GM18499 (cell line): ENCODE data around the gene TENT4A.
"Not testable (repeated sequence)": the region's sequence is repeated elsewhere in the genome, so short reads cannot be mapped to it uniquely, and the experiment has no call there.

Experiments
- ATAC-seq: cut with Tn5 transposase; IDR thresholded peaks from one replicate; pipeline ENCODE4 v1.9.1; 2021; ENCODE audit warnings: moderate number of reproducible peaks; ENCODE audit not compliant: insufficient read depth, unreplicated experiment

Gene TENT4A

DNA sequence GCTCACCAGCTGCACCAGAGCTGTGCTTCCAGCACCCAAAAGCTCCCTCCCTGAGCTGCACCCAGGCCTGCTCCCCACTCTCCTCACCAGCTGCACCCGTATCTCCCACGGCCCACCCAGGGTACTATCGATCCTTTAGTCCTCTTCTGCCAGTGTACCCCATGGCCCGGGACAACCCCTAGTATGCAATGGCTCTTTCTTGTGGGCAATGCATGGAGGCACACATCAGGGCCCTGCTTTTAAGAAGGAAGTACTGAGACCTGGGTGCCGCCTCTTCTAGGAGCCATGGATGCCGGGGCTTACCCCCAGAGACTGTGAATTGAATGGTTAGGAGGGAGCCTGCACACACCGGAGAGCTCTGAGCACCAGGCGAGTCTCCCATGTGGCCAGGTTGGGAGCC, 49.5 kb downstream of the TENT4A start:
- no peak for ATAC-seq

DNA sequence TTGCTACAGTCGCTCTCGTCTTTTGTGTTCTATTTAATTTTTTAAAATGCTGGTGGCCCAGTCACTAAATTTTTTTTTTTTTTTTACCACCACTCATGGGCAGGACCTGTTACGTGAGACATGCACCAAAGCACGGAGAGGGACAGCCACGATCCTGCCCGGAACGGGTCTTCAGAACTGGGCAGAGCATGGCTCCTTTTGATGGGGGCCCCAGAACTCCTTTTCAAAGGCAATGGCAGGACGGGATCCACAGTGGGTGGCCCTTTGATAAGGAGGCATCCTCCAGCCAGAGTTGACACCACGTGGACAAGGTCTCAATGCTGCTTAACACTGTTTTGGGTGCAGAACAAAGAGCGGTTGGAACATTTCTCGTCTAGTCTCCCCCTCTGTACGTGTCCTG, 50.0 kb downstream of the TENT4A start:
- ATAC-seq = no peak

DNA sequence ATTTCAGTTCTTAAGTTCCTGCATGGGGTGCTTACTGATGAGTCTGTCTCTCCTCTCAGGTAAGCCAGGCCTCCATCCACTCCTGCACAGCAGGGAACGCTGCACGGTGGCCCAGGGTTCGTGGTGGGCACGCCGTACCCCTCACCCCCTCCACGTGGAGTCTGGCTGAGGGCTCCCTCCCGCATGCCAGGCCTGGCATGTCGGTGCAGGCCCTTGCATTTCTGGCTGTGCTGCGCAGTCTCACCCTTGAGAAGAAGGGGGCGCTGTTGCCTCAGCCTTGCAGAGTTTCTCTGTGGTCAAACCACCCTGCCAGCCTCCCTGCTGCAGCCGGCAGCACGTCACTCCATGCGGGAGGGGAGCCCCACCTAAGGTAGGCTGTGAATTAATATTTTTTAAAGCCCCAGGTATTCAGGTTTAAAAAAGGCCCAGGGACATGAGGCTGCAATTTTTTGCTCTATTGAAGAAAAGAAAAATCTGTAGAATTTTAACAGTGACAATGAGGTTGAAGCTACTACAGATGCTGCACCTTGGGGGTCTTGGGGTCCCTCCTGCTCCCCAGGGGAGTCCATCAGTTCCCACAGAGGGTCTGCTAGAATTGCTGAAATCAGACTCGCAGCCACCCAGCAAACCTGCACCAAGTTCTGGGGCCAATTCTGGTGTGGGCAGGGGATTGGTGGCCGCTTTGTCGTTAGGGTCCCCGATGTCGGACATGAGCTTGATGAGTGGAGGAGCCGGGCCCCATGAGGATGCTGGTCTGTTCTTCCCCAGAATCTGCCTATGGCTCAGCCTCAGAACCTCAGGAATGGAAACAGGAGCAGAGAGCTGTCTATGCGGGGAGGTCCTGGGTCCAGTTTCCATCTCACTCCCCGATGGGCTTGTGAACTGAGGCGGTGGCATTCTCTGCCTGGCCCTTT, 52.6 kb downstream of the TENT4A start:
- ATAC-seq = peak; percentile 84

DNA sequence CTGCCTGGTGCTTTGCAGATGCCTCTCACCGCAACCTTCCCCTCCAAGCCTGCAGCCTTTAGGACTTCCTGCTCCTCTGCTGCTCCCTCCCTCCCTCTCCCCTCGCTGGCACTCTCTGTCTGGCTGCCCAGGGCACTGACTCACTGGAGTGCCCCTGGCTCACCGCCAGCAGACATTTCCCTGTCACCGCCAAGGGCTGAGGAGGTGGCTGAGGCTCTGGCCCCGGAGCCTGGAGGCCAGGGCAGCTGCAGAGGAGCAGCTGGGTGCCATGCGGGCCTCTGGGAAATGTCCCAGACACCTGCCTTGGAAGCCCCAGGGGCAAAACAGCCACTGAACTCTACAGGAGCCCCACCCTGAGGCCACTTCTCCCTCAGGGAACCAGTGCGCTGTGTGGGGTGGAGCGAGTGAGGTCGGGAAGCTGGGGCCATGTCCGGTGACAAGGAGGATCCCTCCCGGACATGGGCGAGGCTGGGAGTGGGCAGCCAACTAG, 53.4 kb downstream of the TENT4A start:
- no peak for ATAC-seq

DNA sequence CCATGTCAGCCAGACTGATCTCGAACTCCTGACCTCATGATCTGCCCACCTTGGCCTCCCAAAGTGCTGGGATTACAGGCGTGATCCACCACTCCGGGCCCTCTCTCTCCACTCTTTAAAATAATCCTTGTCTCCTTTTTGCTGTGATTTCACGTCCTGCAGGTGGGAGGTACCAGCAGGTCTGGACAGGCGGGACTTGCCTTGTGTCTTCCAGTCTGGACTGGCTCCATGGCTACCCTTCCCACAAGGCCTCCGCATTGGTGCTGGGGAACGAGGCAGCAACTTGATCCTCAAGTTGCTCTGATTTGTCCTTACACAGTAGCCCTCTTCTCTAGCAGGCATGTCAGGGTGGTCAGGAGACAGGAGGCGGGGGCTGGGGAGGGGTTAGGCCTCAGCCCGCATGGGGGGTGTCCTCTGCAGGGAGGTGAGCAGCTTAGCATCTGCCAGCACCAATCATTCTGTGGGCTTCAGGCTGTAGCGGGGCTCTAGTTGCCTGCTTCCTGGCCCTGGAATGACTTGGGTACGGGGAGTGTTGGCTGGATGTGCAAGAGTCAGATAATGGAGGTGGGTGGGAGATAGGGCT, 54.3 kb downstream of the TENT4A start:
- ATAC-seq = no peak

DNA sequence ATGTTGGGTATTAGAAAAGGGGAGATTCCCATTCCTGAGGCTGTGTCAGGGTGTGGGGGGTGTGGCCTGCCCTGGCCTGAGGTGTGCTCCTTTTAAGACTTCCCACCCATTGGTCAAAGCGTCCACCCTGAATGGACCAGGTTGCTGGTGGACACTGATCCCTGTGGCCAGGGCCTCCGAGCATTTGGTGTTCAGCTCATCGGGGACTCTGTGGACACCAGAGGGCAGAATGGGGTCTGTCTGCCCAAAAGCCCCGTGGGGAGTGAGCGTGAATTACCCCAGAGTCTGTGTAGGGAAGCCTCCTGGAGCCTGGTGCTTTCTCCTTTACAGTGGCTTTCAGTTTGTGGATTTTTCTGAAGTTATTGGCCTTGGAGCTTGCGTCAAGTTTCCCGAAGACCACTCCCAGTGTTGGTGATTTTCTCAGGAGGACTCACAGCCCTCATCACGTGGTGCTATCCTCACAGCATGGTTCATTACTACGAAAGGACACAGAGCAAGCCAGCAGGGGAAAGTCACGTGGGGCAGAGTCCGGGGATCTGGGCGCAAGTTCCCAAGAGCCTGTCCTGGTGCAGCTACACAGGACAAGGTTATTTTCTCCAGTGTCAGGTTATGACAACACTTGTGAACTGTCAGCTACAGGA, 55.5 kb downstream of the TENT4A start:
- no peak for ATAC-seq

DNA sequence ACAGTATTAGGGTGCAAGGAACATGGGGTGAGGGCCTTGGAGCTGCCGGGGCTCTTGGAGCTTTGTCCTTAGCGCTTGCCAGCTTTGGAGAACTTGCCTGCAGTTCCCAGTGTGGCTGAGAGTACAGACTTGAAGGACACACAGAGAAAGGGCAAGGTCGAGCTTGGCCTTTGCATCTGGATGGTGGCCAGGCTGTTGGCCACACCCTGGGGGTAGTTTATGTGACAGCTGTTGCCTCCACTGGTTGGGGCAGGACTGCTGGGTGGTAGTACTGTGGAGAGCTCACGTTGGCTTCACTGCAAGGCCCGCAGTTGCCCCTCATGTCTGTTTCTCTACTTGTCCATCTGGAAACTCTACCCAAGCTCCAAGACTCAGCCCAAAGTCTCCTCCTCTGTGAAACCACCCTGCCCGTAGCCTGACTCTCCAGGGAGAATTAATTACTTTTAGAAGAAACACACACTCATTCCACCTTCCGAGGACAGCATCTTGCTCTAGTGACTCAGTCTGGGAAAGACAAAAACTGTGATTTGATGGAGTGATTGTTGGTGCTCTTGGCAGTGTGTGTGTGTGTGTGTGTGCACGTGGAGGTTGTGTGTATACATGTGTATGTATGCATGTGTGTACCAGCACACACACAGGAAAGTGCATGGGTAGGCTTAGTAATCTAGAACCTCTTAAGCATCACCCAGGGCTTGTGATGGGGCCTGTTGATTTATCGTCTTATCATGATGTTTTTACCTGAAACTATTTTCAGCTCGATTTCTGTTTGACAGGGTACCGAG, 57.8 kb downstream of the TENT4A start:
- ATAC-seq = no peak

DNA sequence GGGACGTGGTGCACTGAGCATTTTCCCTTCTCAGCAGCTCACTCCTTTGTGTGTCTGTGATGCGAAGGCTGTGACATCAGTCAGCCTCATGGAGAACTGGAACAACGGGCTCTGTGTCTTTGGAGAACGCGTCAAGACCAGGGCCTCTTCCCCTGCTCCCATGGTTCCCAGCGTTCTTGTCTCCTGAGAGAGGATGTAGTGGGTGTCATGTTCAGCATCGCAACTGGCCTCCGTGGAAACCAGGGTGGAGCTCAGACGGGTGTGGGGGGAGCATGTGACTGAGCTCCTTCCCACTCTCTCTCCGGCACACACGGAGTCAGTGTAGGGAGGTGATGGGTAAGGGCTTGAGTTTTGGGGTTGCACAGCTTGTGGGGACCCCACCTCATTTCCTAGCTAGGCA, 59.7 kb downstream of the TENT4A start:
- ATAC-seq = no peak

DNA sequence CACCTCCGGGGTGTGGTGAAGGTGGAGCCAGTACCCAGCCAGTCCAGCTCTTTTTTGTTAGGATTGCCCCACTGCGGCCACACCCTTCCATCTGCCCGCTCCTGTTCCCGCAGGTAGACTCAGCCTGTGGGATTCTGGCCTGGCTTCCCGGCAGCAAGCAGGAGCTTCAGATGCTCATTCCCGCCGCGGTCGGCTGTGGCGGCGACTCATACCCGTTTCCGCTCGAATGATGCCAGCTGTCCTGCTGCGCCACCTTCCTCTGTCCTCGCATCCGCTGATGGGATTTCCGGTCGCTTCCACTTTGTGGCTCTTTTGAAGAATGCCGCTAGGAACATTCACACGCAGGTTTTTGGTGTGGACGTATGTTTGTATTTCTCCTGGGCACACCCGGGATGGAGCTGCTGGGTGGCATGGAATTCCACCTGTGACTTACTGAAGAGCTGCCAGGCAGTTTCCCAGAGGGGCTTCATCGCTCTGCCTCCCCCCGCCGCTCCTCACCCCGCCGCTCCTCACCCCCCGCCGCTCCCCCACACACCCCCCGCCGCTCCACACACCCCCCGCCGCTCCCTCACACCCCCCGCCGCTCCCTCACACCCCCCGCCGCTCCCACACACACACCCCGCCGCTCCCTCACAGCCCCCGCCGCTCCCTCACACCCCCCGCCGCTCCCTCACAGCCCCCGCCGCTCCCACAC, 60.3 kb downstream of the TENT4A start:
- ATAC-seq = no peak

DNA sequence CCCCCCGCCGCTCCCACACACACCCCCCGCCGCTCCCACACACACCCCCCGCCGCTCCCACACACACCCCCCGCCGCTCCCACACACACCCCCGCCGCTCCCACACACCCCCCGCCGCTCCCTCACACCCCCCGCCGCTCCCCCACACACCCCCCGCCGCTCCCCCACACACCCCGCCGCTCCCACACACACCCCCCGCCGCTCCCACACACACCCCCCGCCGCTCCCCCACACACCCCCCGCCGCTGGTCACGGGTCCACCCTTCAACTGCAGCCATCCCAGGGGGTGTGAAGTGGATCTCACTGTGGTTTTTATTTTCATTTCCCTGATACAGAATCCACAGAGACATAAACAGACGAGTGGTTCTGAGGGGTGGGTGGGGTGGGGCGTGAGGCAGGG, 61.0 kb downstream of the TENT4A start:
- not testable (repeated sequence) for ATAC-seq

DNA sequence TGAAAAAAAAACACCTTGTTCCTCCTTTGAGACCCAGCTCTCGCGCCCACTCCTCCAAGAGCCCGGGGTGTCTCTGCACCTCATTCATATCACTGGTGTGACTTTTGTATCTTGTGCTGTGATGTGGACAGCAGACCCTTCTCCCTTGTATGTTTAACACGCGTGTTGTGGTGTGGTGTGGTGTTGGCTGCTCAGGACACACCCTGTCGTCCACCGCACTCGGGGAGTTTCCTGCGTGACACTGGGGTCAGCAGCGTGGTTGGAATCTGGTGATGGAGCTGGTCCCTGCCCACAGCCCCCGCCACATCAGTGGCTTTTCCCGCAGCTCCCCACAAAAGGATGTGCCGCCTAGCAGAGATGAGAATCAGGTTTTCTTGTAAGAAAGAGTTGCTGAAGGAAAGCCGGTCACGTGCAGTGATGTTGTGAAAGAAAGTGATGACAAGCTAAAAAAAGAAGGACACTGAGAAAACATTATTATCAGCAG, 61.5 kb downstream of the TENT4A start:
- no peak for ATAC-seq

DNA sequence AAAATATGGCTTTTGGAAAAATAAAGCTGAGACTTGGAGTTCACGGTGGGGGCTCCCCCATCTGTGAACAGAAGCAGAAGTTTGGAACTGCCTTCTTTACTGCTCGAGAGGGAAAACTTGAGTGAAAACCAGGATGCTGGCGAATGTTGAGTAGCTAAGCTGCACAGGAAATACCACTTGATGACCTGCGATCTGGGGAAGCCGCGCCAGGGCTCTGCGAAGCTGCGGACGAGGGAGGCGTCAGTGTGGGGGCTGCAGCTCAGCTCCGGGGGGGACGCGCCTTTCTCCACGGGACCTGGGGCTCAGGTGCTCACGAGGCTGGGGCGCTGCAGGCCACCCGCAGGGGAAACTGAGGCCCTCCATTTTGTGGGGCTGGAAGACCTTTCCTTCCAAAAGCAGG, 62.3 kb downstream of the TENT4A start:
- no peak for ATAC-seq

DNA sequence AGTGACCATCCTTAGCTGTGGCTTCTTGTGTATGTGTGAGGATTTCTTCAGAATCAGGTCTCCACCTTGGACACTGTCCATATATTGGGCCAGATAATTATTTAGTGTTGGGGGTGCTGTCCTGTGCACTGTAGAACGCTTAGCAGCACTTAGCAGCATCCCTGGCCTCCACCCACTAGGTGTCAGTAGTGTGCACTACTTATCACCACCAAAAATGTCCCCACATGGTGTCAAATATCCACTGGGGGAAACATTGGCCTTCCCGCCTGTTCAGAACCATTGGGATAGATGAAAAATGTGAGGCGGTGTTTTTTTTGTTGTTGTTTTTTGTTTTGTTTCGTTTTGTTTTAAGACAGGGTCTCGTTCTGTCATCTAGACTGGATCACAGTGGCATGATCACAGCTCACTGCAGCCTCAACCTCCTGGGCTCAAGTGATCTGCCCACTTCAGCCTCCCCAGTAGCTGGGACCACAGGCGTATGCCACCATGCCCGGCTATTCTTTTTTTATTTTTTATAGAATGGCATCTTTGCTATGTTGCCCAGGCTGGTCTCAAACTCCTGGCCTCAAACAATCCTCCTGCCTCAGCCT, 67.7 kb downstream of the TENT4A start:
- peak; percentile 56 for ATAC-seq

DNA sequence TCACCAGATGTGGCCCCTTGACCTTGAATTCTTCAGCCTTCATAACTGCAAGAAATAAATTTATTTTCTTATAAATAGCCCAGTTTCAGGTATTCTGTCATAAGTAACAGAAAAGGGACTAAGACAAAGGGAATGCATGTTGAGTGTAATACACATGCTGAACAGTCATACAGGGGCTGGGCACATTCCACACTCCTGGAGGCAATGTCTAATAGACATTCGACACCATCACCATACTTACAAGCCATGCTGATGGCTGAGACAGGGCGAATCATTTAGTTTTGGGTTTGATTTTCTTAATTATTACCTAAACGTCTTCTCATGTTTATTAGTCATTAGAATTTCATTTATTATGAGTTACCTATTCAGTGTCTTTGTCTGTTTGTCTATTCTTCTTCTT, 68.5 kb downstream of the TENT4A start:
- no peak for ATAC-seq

DNA sequence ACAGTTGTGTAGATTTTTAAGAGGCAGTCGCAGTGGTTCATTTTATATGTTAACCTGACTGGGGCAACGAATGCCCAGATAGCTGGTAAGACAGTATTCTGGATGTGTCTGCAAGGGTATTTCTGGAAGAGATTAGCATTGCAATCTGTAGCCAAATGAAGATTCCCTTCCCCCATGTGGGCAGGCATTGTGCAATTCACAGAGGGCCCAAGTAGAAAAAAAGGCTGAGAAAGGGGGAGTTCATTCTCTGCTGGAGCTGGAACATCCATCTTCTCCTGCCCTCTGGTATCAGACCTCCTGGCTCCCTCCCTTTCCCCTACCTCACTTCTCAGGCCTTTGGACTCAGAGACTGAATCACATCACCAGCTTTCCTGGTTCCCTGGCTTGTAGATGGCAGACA, 70.6 kb downstream of the TENT4A start:
- no peak for ATAC-seq

DNA sequence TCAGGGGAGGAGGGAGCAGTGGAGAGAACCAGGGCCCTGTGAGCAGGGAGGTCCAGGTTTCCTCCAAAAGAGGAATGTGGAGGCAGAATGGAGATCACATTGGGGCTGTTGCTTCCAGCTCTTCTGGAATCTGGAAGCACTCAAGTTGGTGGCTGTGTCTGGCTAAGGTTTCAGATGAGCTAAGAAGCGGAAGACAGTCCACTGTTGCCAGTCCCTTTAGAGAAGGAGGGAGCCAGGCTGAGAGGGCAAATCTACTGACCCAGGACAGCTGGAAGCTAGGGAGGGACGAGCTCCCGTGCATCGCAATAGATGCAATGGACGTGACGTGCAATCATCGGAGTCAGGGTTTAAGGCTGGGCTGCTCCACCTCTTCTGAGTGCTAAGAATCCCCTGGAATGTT, 71.2 kb downstream of the TENT4A start:
- ATAC-seq = no peak

DNA sequence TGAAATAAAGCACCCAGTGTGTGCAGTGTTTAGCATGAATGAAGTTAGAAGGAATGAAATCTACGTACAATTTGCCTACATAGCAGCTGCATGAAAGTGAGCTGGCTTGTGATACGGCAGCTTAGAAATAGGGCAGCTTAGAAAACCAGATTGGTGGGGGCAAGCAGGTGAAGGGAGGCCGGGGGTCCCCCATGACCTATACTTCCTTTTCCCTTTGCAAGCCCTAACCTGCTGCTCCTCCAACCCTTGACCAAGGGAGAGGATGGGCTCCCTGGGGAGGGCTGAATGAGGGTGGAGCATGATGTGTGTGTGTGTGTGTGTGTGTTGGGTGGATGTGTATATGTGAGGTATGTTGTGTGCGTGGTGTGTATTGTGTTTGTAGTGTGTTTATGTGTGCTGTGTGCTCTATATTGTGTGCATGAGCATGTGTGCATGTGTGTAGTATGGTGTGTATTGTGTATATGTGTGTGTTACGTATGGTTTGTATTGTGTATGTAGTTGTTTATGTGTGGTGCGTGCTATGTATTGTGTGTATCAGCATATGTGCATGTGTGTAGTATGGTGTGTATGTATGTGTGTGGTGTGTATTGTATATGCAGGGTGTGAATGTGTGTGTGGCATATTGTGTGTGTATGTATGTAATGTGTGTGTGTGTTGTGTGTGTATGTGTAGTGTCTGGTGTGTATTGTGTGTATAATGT, 72.1 kb downstream of the TENT4A start:
- ATAC-seq = no peak

DNA sequence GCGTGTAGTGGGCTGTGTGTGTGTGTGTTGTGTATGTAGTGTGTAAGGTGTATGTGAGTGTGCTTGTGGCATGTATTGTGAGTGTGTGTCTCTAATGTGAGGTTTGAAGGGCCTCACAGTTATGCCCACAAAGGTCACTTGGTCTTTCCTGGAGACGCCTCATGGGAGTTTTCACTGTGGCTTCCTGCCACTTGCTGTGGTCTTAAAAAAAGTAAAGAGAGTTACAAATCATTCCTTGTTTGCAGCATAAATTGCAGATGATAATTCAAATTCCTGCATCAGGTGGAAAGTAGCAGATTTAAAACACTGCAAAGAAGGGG, 72.6 kb downstream of the TENT4A start:
- ATAC-seq = no peak
